ENCODE results near the gene PDXDC1.
"Not testable (repeated sequence)": the region's sequence is repeated elsewhere in the genome, so short reads cannot be mapped to it uniquely, and the experiment has no call there.

PDXDC1 gene

GRCh38 chr16:15005357-15006132, 30.7 kb downstream of the PDXDC1 start:
- intact Hi-C loops (cut with DNase I); DNase-seq: not testable (repeated sequence)

- intact Hi-C loops (cut with DNase I), result not testable (repeated sequence)
- peak in 1 of 10 donors; percentile 77 for DNase-seq
Measured at GRCh38 chr16:15008647-15009046, 33.8 kb downstream of the PDXDC1 start.

GRCh38 chr16:15012941-15013340, 38.1 kb downstream of the PDXDC1 start:
- intact Hi-C loops (cut with DNase I), result not testable (repeated sequence)
- DNase-seq, result peak in 1 of 10 donors; percentile 63

GRCh38 chr16:15015671-15016070, 40.8 kb downstream of the PDXDC1 start:
- DNase-seq; intact Hi-C loops (cut with DNase I): not testable (repeated sequence)

GRCh38 chr16:15016354-15016753, 41.5 kb downstream of the PDXDC1 start:
- DNase-seq; intact Hi-C loops (cut with DNase I): not testable (repeated sequence)

GRCh38 chr16:15016951-15017580, 42.2 kb downstream of the PDXDC1 start:
- DNase-seq; intact Hi-C loops (cut with DNase I): not testable (repeated sequence)

- intact Hi-C loops (cut with DNase I), result not testable (repeated sequence)
Measured at GRCh38 chr16:15021429-15021828, 46.6 kb downstream of the PDXDC1 start.

GRCh38 chr16:15022194-15022593, 47.4 kb downstream of the PDXDC1 start:
- peak in 2 of 10 donors; percentile 65 to 85 for DNase-seq
- intact Hi-C loops (cut with DNase I), result not testable (repeated sequence)

More at GRCh38 chr16:15021429-15021828, 46.6 kb downstream of the PDXDC1 start:
- DNase-seq, result not testable (repeated sequence)

GRCh38 chr16:15023381-15024077, 48.7 kb downstream of the PDXDC1 start:
- peak in 1 of 10 donors; percentile 77 for DNase-seq
- intact Hi-C loops (cut with DNase I), result not testable (repeated sequence)

- intact Hi-C loops (cut with DNase I); DNase-seq: not testable (repeated sequence)
Measured at GRCh38 chr16:15024858-15025199, 50.0 kb downstream of the PDXDC1 start.

- peak in 1 of 10 donors; percentile 61 for DNase-seq
- intact Hi-C loops (cut with DNase I), result not testable (repeated sequence)
Measured at GRCh38 chr16:15025234-15025951, 50.6 kb downstream of the PDXDC1 start.

- intact Hi-C loops (cut with DNase I), result not testable (repeated sequence)
- DNase-seq, result peak in 1 of 10 donors; percentile 79
Measured at GRCh38 chr16:15027051-15027450, 52.2 kb downstream of the PDXDC1 start.

GRCh38 chr16:15027503-15028344, 52.9 kb downstream of the PDXDC1 start:
- intact Hi-C loops (cut with DNase I), result not testable (repeated sequence)
- DNase-seq, result peak in 1 of 10 donors; percentile 87

GRCh38 chr16:15028345-15028715, 53.5 kb downstream of the PDXDC1 start:
- intact Hi-C loops (cut with DNase I), result not testable (repeated sequence)
- DNase-seq, result peak in 1 of 10 donors; percentile 59

GRCh38 chr16:15028801-15029698, 54.2 kb downstream of the PDXDC1 start:
- intact Hi-C loops (cut with DNase I), result not testable (repeated sequence)
- peak in 2 of 10 donors; percentile 76 to 89 for DNase-seq

GRCh38 chr16:15029749-15030148, 54.9 kb downstream of the PDXDC1 start:
- DNase-seq; intact Hi-C loops (cut with DNase I): not testable (repeated sequence)

GRCh38 chr16:15031179-15031578, 56.4 kb downstream of the PDXDC1 start:
- intact Hi-C loops (cut with DNase I), result no loop called here
- no peak for DNase-seq

- intact Hi-C loops (cut with DNase I), result no loop called here
- DNase-seq, result no peak
Measured at GRCh38 chr16:15031586-15031985, 56.8 kb downstream of the PDXDC1 start.
